KG1 (cell line): ENCODE results near the gene SPRR2B.
"Not testable (repeated sequence)": the region's sequence is repeated elsewhere in the genome, so short reads cannot be mapped to it uniquely, and the experiment has no call there.

Experiments
- DNase-seq: peaks from one replicate; lab custom pipeline; 2025; lab: John Stamatoyannopoulos, UW

SPRR2B gene

GRCh38 chr1:153071511-153071910, at the start of gene SPRR2B:
SPRR2B (minus strand) TSS chr1:153071611; CDS start chr1:153070839, 772 bp downstream.
- no peak for DNase-seq

GRCh38 chr1:153120945-153121344, 49.5 kb upstream of the SPRR2B start:
- DNase-seq: no peak

GRCh38 chr1:153119491-153119971, 48.1 kb upstream of the SPRR2B start:
- DNase-seq: no peak

- DNase-seq: not testable (repeated sequence)
Measured at GRCh38 chr1:153115264-153115663, 43.9 kb upstream of the SPRR2B start.

GRCh38 chr1:153113416-153113815, 42.0 kb upstream of the SPRR2B start, which contains the start of gene SPRR2F:
SPRR2F (minus strand) TSS chr1:153113516; CDS start chr1:153112733, 783 bp downstream.
- DNase-seq: no peak

GRCh38 chr1:153112454-153112853, 41.0 kb upstream of the SPRR2B start:
- not testable (repeated sequence) for DNase-seq

GRCh38 chr1:153100245-153100644, 28.8 kb upstream of the SPRR2B start:
- no peak for DNase-seq

GRCh38 chr1:153099461-153100045, 28.1 kb upstream of the SPRR2B start:
- no peak for DNase-seq

- DNase-seq: no peak
Measured at GRCh38 chr1:153095764-153096163, 24.4 kb upstream of the SPRR2B start.

- DNase-seq: no peak
Measured at GRCh38 chr1:153094426-153094825, 23.0 kb upstream of the SPRR2B start, which contains the start of gene SPRR2E. SPRR2E (minus strand) TSS chr1:153094526; CDS start chr1:153093751, 775 bp downstream.

- DNase-seq: no peak
Measured at GRCh38 chr1:153087652-153088051, 16.2 kb upstream of the SPRR2B start.

- DNase-seq: no peak
Measured at GRCh38 chr1:153081736-153082135, 10.3 kb upstream of the SPRR2B start.

- no peak for DNase-seq
Measured at GRCh38 chr1:153072806-153073726, 1.7 kb upstream of the SPRR2B start.

GRCh38 chr1:153070243-153070642, 1.2 kb downstream of the SPRR2B start:
- no peak for DNase-seq

GRCh38 chr1:153058826-153059784, 12.3 kb downstream of the SPRR2B start:
- no peak for DNase-seq

- DNase-seq: no peak
Measured at GRCh38 chr1:153058154-153058553, 13.3 kb downstream of the SPRR2B start.

- DNase-seq: no peak
Measured at GRCh38 chr1:153057375-153057774, 14.0 kb downstream of the SPRR2B start, which contains the start of gene SPRR2A. SPRR2A (minus strand) TSS chr1:153057512; CDS start chr1:153056735, 777 bp downstream.

- not testable (repeated sequence) for DNase-seq
Measured at GRCh38 chr1:153056111-153056510, 15.3 kb downstream of the SPRR2B start.

- no peak for DNase-seq
Measured at GRCh38 chr1:153049211-153049610, 22.2 kb downstream of the SPRR2B start.

GRCh38 chr1:153040950-153041631, 30.3 kb downstream of the SPRR2B start, which contains the start of gene SPRR2D:
SPRR2D (minus strand) TSS chr1:153041120; CDS start chr1:153040346, 774 bp downstream.
- DNase-seq: no peak

GRCh38 chr1:153035211-153035610, 36.2 kb downstream of the SPRR2B start:
- DNase-seq: no peak
